Renal pelvis (tissue), 4 donors: ENCODE measurements around the gene TAAR8. TPM values are rescaled to one million over a fixed set of nuclear protein-coding genes. Genes with fewer than 3 reads are reported as not detected.
"Not testable (repeated sequence)": the region's sequence is repeated elsewhere in the genome, so short reads cannot be mapped to it uniquely, and the experiment has no call there.

ENCODE experiments used
- DNase-seq: peaks from one replicate; pipeline ENCODE4 v3.0.0-alpha.2; 2013
- polyA plus RNA-seq, 3 donors: library from polyadenylated mRNA; unstranded; fragments of 120-200 nt; gene quantifications; one replicate each; pipeline ENCODE4 v1.2.1, GENCODE V29; 2013; ENCODE audit not compliant: insufficient read length in 3 of 3

Gene TAAR8
- polyA plus RNA-seq, 3 donors: not detected

- DNase-seq: no peak
Observed at GRCh38 chr6:132544826-132545225, 7.6 kb upstream of the TAAR8 start.

DNA sequence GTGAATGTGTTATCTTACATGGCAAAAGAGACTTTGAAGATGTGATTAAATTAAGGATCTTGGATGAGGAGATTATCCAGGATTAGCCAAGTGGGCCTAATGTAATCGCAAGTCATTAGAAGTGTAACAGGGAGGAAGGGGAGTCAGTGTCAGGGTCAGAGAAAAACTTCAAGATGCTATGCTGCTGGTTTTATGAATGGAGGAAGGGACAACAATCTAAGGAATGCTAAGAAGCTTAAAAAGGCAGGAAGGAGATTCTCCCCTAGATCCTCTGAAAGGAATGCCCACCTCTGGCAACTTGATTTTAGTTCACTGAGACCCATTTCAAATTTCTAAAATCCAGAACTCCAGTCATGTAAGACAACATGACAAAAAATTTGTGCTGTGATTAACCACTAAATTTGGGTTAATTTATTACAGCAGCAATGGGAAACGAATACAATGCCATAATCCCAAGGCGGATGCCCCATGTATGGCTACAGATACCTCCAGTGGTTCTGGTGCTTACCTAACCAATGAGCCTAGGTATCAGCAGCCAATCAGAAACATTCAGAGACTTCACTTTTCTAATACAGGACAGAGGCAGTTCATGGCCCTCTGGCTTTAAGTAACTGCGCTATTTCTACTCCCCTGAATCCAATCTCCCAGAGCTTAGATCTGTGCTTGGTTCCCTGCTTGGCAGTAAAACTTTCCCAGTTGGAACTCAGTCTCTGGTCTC, 3.6 kb upstream of the TAAR8 start:
- DNase-seq: no peak

DNA sequence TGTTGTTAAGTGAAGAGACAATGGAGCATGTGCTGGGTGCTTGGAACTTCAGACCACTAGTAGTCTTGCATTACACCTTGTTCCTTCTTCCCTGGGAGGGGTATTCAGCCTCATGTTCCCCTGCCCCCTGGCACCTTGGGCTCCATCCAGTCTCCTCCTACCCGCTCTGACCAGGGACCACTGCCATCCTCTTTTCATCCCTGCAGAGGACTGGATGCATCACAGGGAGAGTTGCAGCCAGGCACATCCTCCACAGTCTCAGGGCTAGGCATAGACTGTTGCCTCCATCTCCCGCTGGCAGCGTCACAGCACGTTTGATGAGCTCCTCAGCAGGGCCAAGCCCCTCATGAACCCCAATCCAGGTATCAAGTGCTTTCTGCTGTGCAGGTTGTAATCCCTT, 1.3 kb upstream of the TAAR8 start:
- no peak for DNase-seq

GRCh38 chr6:132560087-132560486, 7.6 kb downstream of the TAAR8 start:
- DNase-seq: not testable (repeated sequence)

DNA sequence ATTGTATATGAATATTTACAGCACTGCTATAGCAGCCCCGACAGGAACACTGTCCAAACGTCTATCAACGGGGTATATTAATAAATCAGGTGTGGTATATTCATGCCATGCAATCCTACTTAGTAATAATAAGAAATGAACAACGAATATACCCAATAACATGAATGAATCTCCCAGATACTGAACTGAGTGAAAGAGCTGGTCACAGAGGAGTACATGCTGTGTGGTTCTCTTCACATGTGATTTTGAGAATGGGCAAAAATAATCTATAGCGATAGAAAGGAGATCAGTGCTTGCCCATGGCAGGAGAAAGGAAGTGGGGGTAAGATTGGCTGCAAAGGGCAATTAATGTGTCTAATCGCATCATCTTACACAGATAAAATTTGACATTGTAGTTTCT, 13.9 kb downstream of the TAAR8 start:
- no peak for DNase-seq

DNA sequence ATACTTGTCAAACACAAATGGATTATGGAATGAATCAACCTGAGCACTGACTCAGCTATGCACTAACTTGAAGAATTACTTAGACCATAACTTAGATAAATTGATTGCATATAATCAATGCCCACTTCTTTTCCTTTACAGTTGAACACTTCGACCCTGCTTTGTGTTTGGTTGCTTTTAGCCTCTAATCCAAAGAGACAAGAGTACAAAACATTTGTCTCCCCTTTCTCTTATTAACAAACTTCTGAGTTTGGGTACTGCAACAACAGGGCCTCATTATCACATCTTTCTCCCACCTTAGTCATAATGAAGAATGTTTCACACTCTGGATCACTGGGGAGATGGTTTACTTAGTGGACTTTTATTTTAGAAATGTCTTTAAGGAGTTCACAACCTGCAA, 15.1 kb downstream of the TAAR8 start:
- DNase-seq: no peak

DNA sequence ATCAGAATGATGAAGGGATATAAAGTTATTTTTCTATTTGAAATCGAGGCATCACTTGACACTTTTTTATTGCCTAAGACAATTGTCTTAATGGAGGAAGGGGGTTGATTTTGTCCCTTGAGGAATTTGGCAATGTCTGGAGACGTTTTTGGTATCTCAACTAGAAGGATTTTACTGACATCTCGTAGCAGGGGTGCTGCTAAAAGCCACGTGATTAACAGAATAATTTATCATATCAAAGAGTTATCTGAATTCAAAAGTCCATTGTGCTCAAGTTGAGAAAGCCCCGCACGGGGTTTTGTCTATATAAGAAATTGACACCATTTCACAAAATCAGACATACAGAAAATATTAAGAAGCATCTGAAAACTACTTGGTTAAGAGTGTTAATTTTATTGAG, 16.1 kb downstream of the TAAR8 start:
- no peak for DNase-seq

DNA sequence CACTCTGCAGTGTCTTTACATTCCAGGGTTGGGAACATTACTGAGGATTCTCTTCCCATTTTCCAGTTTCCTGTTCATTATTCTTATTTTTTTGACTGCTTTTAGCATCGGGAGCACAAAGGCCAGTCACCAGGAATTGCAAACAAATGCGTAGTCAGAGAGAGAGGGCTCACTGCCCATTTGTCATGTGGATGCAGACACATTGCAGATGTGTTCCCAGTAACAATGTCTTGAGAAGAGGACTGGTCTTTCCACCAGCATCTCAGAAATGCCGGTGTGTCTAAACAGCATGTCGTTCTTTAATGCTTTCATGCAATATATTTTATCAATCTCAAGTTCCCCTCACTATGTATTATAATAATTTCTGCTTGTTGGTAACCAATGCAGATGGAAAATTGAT, 16.7 kb downstream of the TAAR8 start:
- DNase-seq: peak; percentile 1

GRCh38 chr6:132570221-132570777, 17.8 kb downstream of the TAAR8 start, which contains the start of gene TAAR6:
TSS of gene TAAR6 (plus strand) at chr6:132570322. CDS start at chr6:132570322, 0 bp downstream.
- DNase-seq: no peak

GRCh38 chr6:132571774-132572173, 19.3 kb downstream of the TAAR8 start:
- DNase-seq: no peak

DNA sequence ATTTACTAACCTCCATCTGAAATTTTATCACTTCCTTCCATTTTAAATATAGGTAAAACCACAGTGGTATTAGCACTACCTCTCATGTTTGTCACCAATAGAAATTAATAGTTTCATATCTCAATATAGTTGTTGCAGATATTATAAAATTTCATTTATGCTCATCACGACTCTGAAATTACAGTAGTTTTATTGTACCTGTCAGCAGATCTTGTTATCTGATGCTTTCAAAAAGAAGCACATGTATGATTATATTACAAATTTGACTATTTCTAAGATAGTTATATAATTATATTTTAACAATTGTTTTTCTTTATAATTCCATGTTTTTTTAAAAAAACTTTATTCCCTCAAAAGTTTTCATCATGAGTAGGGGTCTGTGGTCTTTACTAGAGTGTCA, 32.2 kb downstream of the TAAR8 start:
- no peak for DNase-seq

- no peak for DNase-seq
Observed at GRCh38 chr6:132587424-132587823, 35.0 kb downstream of the TAAR8 start.

DNA sequence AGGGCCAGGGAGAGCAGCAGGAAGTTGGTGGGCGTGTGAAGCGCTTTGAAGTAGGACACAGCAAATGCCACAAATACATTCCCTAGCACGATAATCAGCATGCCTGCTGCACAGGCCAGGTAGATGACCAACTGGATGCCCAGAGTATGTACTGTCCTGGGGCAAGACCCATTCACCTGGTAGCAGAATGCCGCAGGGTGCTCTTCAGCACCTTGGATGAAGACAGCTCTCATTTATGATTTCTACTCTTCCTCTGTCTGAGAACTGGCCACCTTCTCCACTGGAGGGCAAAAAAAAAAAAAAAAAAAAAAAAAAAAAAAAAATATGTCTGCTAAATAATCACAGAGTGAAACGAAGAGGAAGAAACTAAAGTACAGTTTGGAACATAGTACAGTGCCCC, 37.0 kb downstream of the TAAR8 start, which contains the start of gene TAAR5:
Gene TAAR5 (minus strand): TSS at position 288 of the 400 bp plus-strand sequence. CDS start 55 bp downstream, at position 233.
- DNase-seq: no peak

DNA sequence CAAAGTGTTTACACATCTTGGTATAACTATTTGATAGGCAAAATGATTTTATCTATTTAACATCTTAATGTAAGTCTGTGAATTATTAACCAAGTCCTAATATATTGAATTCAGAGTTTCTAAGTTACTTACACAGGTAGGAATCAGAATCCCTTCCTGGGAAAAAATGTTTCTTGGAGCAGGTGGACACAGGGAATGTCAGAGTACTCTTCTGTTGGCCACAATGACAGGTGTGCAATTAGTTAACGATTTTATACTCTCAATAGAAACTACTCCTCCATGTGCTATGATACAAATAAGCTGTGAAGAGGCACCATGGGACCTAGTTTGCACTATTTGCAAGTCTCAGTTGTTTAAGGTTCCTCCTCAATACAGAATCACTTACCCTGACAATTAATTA, 37.9 kb downstream of the TAAR8 start:
- no peak for DNase-seq

DNA sequence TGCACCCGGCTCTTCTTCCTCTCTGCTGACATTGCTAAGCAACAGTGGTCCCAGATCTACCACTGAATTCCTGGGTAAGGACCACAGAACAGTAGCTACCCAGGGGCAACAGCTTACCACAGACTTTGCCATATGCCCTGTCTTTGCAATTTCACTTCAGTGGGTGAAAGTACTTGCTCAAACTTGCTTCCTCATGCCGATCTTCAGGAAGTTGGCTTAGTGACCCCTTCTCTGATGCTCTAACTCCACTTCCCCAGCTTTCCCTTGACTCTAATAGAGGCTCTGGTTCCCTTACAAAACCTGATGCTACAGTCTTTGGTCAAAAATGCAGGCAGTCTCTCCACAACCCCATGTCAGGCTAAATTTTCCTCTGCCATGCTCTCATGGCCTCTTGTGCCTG, 40.4 kb downstream of the TAAR8 start:
- no peak for DNase-seq

- DNase-seq: no peak
Observed at GRCh38 chr6:132596201-132596600, 43.7 kb downstream of the TAAR8 start.

- DNase-seq: no peak
Observed at GRCh38 chr6:132598473-132598872, 46.0 kb downstream of the TAAR8 start.

- DNase-seq: not testable (repeated sequence)
Observed at GRCh38 chr6:132600900-132601299, 48.4 kb downstream of the TAAR8 start.

Other genes with a start within 250 kb of the TAAR8 start
- 100 to 1,000 TPM; 168 to 201 (median 182) TPM for gene MOXD1, start 151.2 kb upstream of the TAAR8 start, polyA plus RNA-seq
- gene STX7, start 39.6 kb upstream of the TAAR8 start, polyA plus RNA-seq: 100 to 1,000 TPM in 1 of 3 donors, 10 to 100 TPM in 2; 86.7 to 103 (median 91.8) TPM
- gene TAAR9, start 14.4 kb upstream of the TAAR8 start, polyA plus RNA-seq: not detected
- gene TAAR6, start 17.6 kb downstream of the TAAR8 start, polyA plus RNA-seq: under 1 TPM in 1 of 3 donors, not detected in 2; 0.30 TPM
- not detected for gene TAAR5, start 37.1 kb downstream of the TAAR8 start, polyA plus RNA-seq
- not detected for gene TAAR2, start 71.6 kb downstream of the TAAR8 start, polyA plus RNA-seq
- gene TAAR1, start 106.5 kb downstream of the TAAR8 start, polyA plus RNA-seq: under 1 TPM in 2 of 3 donors, not detected in 1; 0.16 to 0.17 TPM
- under 1 TPM; 0.14 to 0.19 (median 0.14) TPM for gene VNN1, start 161.4 kb downstream of the TAAR8 start, polyA plus RNA-seq
- gene VNN2, start 205.2 kb downstream of the TAAR8 start, polyA plus RNA-seq: 1 to 10 TPM; 2.3 to 2.4 (median 2.3) TPM
- gene SLC18B1, start 246.0 kb downstream of the TAAR8 start, polyA plus RNA-seq: 10 to 100 TPM; 28.2 to 30.9 (median 30.8) TPM